ENCODE data around the gene CMSS1. TPM values are rescaled to one million over a fixed set of nuclear protein-coding genes. Genes with fewer than 3 reads are reported as not detected.

Gene CMSS1
- total RNA-seq (2014; rRNA removed; shearing (Covaris generic)), result 53.2 and 59.1 TPM in 2 replicates
- 59.4 and 62.0 TPM in 2 replicates for polyA plus RNA-seq (2015; cell fraction: cytosol; rRNA removed)
- 32.6 and 44.8 TPM in 2 replicates for polyA plus RNA-seq (2015; cell fraction: nucleus; rRNA removed)

DNA sequence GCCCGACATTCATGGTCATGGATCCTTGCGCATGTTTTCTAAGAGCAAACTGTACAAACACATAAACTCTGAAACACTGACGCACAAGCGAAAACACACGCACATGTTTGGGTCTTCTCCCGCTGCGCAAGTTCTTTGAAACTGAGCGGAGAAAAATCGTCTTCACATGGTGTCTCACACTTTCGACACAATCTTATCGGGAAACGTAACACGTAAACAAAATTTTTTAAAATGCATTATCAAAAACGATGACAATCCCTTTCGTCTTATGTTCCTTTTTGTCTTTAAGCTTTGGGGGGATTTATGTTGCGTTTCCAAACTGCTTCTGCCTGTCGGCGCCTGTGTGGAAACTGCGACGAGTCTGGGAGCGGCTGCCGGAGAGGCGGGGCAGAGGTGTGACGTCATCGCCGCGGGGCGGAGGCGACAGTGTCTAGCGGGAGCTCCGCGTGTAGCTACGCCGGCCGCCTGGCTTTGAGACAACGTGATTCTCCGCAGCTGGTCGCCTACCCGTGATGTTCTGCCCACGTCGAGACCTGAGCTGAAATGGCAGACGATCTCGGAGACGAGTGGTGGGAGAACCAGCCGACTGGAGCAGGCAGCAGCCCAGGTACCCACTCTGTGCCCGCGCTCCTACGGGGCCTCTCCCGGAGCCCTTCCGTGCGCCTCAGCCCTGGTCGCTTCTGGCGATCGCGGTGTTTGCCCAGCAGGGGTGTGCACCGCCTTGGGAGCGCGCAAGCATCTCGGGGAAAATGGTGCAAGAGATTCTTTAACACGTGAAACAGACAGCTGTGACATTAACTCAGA, at the start of gene CMSS1:
TSS of gene CMSS1 (plus strand) at position 426 of the 804 bp plus-strand sequence.
- DNase-seq (ENCODE audit: low read depth), result peak; percentile 89

DNA sequence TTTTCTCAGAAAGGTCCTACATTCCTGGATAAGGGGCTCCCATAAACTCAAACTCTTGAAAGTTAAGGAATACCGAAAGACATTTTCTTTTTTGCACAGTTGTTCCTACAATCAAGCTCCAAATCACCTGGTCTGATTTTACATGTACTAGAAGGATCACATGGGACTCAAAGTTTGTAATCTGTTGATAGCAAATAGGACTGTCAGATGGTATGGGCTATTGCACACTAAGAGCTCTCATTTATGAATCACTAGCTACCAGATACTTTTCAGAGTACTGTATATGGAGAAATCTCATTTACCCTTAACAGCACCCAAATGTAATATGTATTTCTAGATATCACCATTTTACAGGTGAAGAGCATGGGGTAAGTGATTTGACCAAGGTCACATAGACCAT, 49.5 kb upstream of the CMSS1 start:
- no peak for DNase-seq (ENCODE audit: low read depth)

GRCh38 chr3:99768808-99769501, 48.7 kb upstream of the CMSS1 start:
- no peak for DNase-seq (ENCODE audit: low read depth)

- no peak for DNase-seq (ENCODE audit: low read depth)
Observed at GRCh38 chr3:99772171-99772570, 45.5 kb upstream of the CMSS1 start.

GRCh38 chr3:99772671-99773070, 45.0 kb upstream of the CMSS1 start:
- no peak for DNase-seq (ENCODE audit: low read depth)

DNA sequence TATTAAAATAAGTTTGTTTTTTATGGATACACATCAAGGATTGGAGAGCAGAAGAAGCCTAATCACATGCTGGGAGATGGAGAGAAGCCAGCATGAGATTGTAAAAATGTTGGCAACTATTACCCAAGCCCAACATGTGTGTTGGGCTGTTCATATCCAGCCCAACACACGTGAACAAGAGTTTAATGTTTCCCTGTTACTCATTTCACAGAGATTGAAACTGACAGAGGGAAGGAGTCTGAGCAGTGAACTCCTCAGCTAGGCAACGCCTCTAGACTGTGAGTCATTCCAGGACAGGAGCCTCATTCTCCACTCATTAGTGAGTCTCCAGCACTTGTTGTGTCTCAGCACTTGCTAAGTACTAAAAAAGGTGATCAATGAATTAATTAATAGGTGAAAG, 43.2 kb upstream of the CMSS1 start:
- DNase-seq (ENCODE audit: low read depth), result peak; percentile 83

GRCh38 chr3:99776516-99777209, 41.0 kb upstream of the CMSS1 start:
- peak; percentile 7 for DNase-seq (ENCODE audit: low read depth)

DNA sequence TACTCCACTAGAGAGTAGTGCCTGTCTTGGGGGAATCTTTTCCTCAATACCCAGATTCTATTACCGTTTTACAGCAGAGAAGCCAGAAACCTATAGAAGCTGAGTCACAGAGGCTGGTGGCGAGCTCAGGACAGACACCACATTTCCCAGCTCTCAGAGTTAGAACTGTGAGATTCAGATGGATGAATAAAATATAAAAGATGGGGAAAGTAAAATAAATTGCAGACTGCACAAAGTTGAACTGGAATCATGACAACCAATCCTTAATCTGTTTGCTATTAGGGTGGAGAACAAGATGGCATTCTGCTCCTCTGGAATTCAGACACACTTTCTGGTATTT, 40.5 kb upstream of the CMSS1 start:
- no peak for DNase-seq (ENCODE audit: low read depth)

DNA sequence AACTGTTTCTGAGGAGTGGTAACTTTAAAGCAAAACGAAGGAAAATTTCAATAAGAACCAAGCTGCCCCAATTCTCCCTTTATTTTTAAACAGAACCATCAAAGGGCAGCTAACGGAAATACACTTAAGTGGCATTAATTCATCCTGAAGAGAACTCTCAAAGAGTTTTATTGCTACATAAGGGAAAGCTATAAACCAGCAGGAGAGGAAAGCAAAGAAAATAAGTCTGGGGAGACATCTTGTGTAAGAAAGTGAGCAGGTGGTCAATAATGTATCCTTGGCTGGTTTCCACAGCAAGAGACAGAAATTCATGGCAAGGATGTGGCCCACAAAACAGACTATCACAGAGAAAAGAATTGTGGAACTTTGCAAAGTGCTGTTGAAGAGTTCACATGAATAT, 40.0 kb upstream of the CMSS1 start:
- no peak for DNase-seq (ENCODE audit: low read depth)

GRCh38 chr3:99780749-99781148, 36.9 kb upstream of the CMSS1 start:
- peak; percentile 25 for DNase-seq (ENCODE audit: low read depth)

- peak; percentile 11 for DNase-seq (ENCODE audit: low read depth)
Observed at GRCh38 chr3:99781761-99782160, 35.9 kb upstream of the CMSS1 start.

DNA sequence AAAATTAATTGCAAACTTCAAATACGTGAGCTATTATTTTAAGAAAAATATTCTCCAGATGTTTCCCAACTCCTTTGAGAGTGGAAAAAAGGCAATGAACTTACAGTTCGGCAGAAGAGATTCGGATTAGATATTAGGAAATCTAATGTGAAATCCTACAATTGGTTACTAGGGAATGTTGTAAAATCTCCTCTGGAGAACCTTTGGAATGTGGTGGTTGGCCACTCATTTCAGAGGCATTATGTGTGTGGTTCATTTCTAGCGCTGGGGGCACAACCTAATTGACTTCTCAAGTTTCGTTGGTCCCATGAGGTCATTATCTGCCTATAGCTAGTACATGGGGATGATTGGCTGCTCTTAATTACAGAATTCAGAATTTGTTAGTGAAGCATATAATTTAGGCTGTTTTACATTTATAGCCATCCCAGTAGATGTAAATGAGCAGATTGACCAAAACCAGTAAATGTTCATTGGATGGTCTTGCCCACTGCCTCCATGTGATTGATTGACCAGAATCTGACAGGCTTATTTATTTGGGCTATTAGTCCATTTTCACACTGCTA, 34.6 kb upstream of the CMSS1 start:
- peak; percentile 78 for DNase-seq (ENCODE audit: low read depth)

DNA sequence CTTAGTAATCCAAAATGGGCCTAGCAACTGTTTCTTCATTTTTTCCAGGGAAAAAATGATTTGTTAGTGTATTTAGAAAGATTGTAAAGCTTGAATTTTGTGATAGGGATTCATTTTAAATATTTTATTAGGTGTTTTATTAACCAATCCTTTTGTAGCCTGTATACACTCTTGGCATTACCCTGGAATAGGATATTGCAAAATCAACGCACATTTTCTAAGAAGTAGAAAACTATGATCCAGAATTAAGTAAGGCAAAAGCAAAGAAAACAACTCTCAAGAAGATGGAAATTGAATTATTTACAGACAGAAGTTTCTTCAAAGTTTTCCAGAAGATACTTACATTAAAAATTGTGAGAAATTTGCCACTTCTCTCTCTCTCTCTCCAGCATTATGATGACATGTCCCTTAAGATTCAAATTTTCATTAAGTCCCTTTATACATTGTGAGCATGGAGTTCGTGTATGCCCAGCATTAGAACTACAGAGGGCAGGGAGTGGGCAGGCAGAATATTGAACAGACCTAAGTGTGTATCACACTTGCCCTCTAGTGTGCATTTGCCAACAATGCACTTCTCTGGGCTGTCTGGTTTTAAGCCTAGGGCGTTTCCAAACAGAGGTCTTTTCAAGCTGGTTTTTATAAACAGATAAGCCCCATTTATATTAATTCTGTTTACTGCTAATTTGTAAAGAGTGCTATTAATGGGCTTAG, 28.5 kb upstream of the CMSS1 start:
- peak; percentile 63 for DNase-seq (ENCODE audit: low read depth)

DNA sequence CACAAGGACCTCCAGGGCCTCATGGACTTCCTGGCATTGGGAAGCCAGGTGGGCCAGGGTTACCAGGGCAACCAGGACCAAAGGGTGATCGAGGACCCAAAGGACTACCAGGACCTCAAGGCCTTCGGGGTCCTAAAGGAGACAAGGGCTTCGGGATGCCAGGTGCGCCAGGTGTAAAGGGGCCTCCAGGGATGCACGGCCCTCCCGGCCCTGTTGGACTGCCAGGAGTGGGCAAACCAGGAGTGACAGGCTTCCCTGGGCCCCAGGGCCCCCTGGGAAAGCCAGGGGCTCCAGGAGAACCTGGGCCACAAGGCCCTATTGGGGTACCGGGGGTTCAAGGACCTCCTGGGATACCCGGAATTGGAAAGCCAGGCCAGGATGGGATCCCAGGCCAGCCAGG, 23.2 kb upstream of the CMSS1 start:
- no peak for DNase-seq (ENCODE audit: low read depth)

DNA sequence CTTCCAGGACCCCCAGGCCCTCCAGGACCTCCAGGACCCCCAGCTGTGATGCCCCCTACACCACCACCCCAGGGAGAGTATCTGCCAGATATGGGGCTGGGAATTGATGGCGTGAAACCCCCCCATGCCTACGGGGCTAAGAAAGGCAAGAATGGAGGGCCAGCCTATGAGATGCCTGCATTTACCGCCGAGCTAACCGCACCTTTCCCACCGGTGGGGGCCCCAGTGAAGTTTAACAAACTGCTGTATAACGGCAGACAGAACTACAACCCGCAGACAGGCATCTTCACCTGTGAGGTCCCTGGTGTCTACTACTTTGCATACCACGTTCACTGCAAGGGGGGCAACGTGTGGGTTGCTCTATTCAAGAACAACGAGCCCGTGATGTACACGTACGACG, 22.1 kb upstream of the CMSS1 start:
- no peak for DNase-seq (ENCODE audit: low read depth)

- no peak for DNase-seq (ENCODE audit: low read depth)
Observed at GRCh38 chr3:99799422-99799821, 18.2 kb upstream of the CMSS1 start.

- DNase-seq (ENCODE audit: low read depth), result no peak
Observed at GRCh38 chr3:99803297-99803696, 14.4 kb upstream of the CMSS1 start.

DNA sequence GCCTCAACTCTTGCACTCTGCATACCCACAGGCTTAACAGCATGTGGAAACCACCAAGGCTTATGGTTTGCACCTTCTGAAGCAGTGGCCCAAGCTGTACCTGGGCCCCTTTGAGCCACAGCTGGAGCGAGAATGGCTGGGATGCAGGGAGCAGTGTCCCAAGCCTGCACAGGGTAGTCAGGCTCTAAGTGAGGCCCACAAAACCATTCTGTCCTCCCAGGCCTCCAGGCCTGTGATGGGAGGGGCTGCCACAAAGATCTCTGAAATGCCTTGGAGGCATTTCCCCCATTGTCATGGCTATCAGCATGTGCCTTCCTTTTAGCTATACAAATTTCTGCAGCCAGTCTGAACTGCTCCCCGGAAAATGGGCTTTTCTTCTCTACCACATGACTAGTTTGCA, 12.5 kb upstream of the CMSS1 start:
- no peak for DNase-seq (ENCODE audit: low read depth)

GRCh38 chr3:99808163-99808794, 9.4 kb upstream of the CMSS1 start:
- peak; percentile 64 for DNase-seq (ENCODE audit: low read depth)

- no peak for DNase-seq (ENCODE audit: low read depth)
Observed at GRCh38 chr3:99809565-99809964, 8.1 kb upstream of the CMSS1 start.

DNA sequence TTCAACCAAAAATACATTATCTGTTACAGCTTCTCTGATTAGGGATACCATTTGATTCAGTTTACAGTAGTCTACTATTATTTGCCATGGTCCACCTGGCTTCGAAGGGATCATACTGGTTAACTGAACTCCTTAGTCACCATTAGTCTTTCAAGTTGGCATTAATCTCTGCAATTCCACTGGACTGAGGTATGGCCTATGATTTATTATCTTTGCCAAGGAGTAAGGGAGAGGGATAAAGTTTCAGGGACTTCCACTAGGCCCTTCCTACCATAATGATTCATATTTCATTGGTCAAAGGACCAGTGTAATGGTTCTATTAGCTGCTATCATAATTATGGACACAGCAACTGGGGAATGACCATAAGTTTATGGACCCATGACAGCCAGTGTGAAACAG, 7.3 kb upstream of the CMSS1 start:
- no peak for DNase-seq (ENCODE audit: low read depth)
